ENCODE measurements around the gene CNTROB.

Gene CNTROB

DNA sequence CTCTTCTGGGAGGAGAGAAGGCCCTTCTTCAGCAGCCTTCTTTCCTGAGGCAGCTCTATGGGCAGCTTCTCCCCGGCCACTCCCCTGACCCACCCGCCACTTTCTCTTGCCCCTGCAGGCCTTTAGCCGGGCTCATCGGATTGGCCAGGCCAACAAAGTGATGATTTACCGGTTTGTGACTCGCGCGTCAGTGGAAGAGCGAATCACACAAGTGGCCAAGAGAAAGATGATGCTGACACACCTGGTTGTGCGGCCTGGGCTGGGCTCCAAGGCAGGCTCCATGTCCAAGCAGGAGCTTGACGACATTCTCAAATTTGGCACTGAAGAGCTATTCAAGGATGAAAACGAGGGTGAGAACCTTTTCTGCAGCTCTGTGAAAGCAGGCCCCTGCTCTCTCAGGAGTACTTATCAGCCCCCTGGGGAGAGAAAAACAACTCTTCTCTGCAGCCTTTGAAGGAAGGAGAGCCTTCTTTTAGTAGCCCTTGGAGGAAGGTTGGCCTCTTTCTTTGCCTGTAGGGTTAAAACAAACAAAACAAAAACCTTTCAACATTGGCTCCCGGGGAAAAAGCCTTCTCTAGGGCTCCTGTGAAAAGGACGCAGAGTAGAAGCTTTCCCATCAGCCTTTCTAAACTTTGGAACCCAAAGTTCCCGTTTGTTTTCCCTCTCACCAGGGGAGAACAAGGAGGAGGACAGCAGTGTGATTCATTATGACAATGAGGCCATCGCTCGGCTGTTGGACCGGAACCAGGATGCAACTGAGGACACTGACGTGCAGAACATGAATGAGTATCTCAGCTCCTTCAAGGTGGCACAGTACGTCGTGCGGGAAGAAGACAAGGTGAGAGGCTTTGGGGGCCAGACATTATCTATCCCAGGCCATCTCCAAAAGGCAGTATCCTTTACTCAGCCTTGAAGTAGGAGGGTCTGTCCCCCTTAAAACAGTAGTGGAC lies 28.6 kb upstream of the CNTROB start:
- TF ChIP-seq, protein P1, sequence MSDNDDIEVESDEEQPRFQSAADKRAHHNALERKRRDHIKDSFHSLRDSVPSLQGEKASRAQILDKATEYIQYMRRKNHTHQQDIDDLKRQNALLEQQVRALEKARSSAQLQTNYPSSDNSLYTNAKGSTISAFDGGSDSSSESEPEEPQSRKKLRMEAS (IDR thresholded peaks at IDR 0.05; ENCODE audit: low read depth, low read length): no peak
- TF ChIP-seq MYC (IDR thresholded peaks at IDR 0.05; ENCODE audit: low read depth, low read length) (no peak), CTCF (IDR thresholded peaks at IDR 0.05; ENCODE audit: low read depth, low read length) (no peak), POLR2A (IDR thresholded peaks at IDR 0.05; ENCODE audit: extremely low read depth, insufficient read length) (no peak)

GRCh38 chr17:7909089-7909488 lies 22.9 kb upstream of the CNTROB start:
- TF ChIP-seq POLR2A (IDR thresholded peaks at IDR 0.05; ENCODE audit: extremely low read depth, insufficient read length) (no peak), CTCF (IDR thresholded peaks at IDR 0.05; ENCODE audit: low read depth, low read length) (no peak), MYC (IDR thresholded peaks at IDR 0.05; ENCODE audit: low read depth, low read length) (no peak)
- TF ChIP-seq, protein P1 (IDR thresholded peaks at IDR 0.05; ENCODE audit: low read depth, low read length): no peak
- H3K4me3 ChIP-seq (ENCODE audit: low read depth, low read length): no peak overlapping the region
- DNase-seq (ENCODE audit: low read depth): no peak

More for the DNA sequence above, 28.6 kb upstream of the CNTROB start:
- H3K4me3 ChIP-seq (ENCODE audit: low read depth, low read length): no peak overlapping the region
- DNase-seq (ENCODE audit: low read depth): no peak

GRCh38 chr17:7910281-7910680 lies 21.7 kb upstream of the CNTROB start:
- DNase-seq (ENCODE audit: low read depth): no peak
- TF ChIP-seq CTCF (IDR thresholded peaks at IDR 0.05; ENCODE audit: low read depth, low read length): no peak
- TF ChIP-seq, protein P1 (IDR thresholded peaks at IDR 0.05; ENCODE audit: low read depth, low read length): no peak
- no peak for TF ChIP-seq POLR2A (IDR thresholded peaks at IDR 0.05; ENCODE audit: extremely low read depth, insufficient read length)
- TF ChIP-seq MYC (IDR thresholded peaks at IDR 0.05; ENCODE audit: low read depth, low read length): no peak
- H3K4me3 ChIP-seq (ENCODE audit: low read depth, low read length): no peak overlapping the region

- TF ChIP-seq POLR2A (IDR thresholded peaks at IDR 0.05; ENCODE audit: extremely low read depth, insufficient read length): no peak
- no peak for TF ChIP-seq MYC (IDR thresholded peaks at IDR 0.05; ENCODE audit: low read depth, low read length)
- no peak for TF ChIP-seq CTCF (IDR thresholded peaks at IDR 0.05; ENCODE audit: low read depth, low read length)
- TF ChIP-seq, protein P1 (IDR thresholded peaks at IDR 0.05; ENCODE audit: low read depth, low read length): no peak
- DNase-seq (ENCODE audit: low read depth): no peak
- H3K4me3 ChIP-seq (ENCODE audit: low read depth, low read length): no peak overlapping the region
Observed at GRCh38 chr17:7910711-7911110, 21.3 kb upstream of the CNTROB start.

GRCh38 chr17:7911116-7911515 lies 20.9 kb upstream of the CNTROB start:
- TF ChIP-seq, protein P1 (IDR thresholded peaks at IDR 0.05; ENCODE audit: low read depth, low read length): no peak
- no peak for TF ChIP-seq MYC (IDR thresholded peaks at IDR 0.05; ENCODE audit: low read depth, low read length)
- no peak for TF ChIP-seq POLR2A (IDR thresholded peaks at IDR 0.05; ENCODE audit: extremely low read depth, insufficient read length)
- no peak for TF ChIP-seq CTCF (IDR thresholded peaks at IDR 0.05; ENCODE audit: low read depth, low read length)
- H3K4me3 ChIP-seq (ENCODE audit: low read depth, low read length): no peak overlapping the region
- no peak for DNase-seq (ENCODE audit: low read depth)
